ENCODE measurements around the gene DDAH2. TPM values are rescaled to one million over a fixed set of nuclear protein-coding genes. Genes with fewer than 3 reads are reported as not detected.

DDAH2 gene
- total RNA-seq, 2 donors from 2014 or later, result 4.7 to 7.3 TPM

Other genes with a start within 250 kb of the DDAH2 start
- 10 to 100 TPM; 16.5 to 17.6 TPM for gene MICB, start 231.2 kb downstream of the DDAH2 start, total RNA-seq
- not detected for gene MCCD1, start 200.3 kb downstream of the DDAH2 start, total RNA-seq
- 100 to 1,000 TPM; 496 to 507 TPM for gene DDX39B, start 187.3 kb downstream of the DDAH2 start, total RNA-seq
- 1 to 10 TPM; 1.4 to 2.0 TPM for gene ATP6V1G2, start 182.7 kb downstream of the DDAH2 start, total RNA-seq
- 1 to 10 TPM; 5.5 to 6.4 TPM for gene NFKBIL1, start 181.7 kb downstream of the DDAH2 start, total RNA-seq
- 10 to 100 TPM; 19.9 to 26.0 TPM for gene LTA, start 157.0 kb downstream of the DDAH2 start, total RNA-seq
- gene TNF, start 153.7 kb downstream of the DDAH2 start, total RNA-seq, result 10 to 100 TPM; 28.9 to 33.6 TPM
- 100 to 1,000 TPM; 791 to 891 TPM for gene LTB, start 146.9 kb downstream of the DDAH2 start, total RNA-seq
- 10 to 100 TPM; 30.6 to 42.6 TPM for gene LST1, start 143.0 kb downstream of the DDAH2 start, total RNA-seq
- gene NCR3, start 136.3 kb downstream of the DDAH2 start, total RNA-seq, result 1 to 10 TPM; 5.7 to 8.2 TPM
- 10 to 100 TPM in 1 of 2 donors, 1 to 10 TPM in 1; 8.1 to 13.2 TPM for gene AIF1, start 114.1 kb downstream of the DDAH2 start, total RNA-seq
- gene PRRC2A, start 108.6 kb downstream of the DDAH2 start, total RNA-seq, result 100 to 1,000 TPM; 210 to 213 TPM
- gene BAG6, start 76.6 kb downstream of the DDAH2 start, total RNA-seq, result 100 to 1,000 TPM; 229 to 233 TPM
- gene APOM, start 73.4 kb downstream of the DDAH2 start, total RNA-seq, result 1 to 10 TPM; 2.9 to 4.0 TPM
- 10 to 100 TPM; 13.3 to 16.9 TPM for gene C6orf47, start 68.5 kb downstream of the DDAH2 start, total RNA-seq
- 10 to 100 TPM in 1 of 2 donors, 1 to 10 TPM in 1; 9.2 to 11.9 TPM for gene GPANK1, start 64.3 kb downstream of the DDAH2 start, total RNA-seq
- gene CSNK2B, start 63.2 kb downstream of the DDAH2 start, total RNA-seq, result 100 to 1,000 TPM; 104 to 107 TPM
- gene LY6G5B, start 59.3 kb downstream of the DDAH2 start, total RNA-seq, result 10 to 100 TPM; 27.6 to 32.7 TPM
- gene LY6G5C, start 48.2 kb downstream of the DDAH2 start, total RNA-seq, result 1 to 10 TPM; 3.8 to 4.6 TPM
- 10 to 100 TPM; 57.8 to 75.1 TPM for gene ABHD16A, start 26.0 kb downstream of the DDAH2 start, total RNA-seq
- 10 to 100 TPM in 1 of 2 donors, 1 to 10 TPM in 1; 1.6 to 29.1 TPM for gene LY6G6F, start 22.4 kb downstream of the DDAH2 start, total RNA-seq
- gene LY6G6D, start 14.0 kb downstream of the DDAH2 start, total RNA-seq, result not detected
- gene LY6G6C, start 7.6 kb downstream of the DDAH2 start, total RNA-seq, result not detected
- gene MPIG6B, start 5.9 kb downstream of the DDAH2 start, total RNA-seq, result 100 to 1,000 TPM in 1 of 2 donors, 1 to 10 TPM in 1; 3.4 to 129 TPM
- 100 to 1,000 TPM; 145 to 152 TPM for gene CLIC1, start 7.2 kb upstream of the DDAH2 start, total RNA-seq
- gene MSH5, start 10.7 kb upstream of the DDAH2 start, total RNA-seq, result 10 to 100 TPM; 12.9 to 18.3 TPM
- gene SAPCD1, start 33.4 kb upstream of the DDAH2 start, total RNA-seq, result 1 to 10 TPM; 3.6 to 4.2 TPM
- gene VWA7, start 48.0 kb upstream of the DDAH2 start, total RNA-seq, result 1 to 10 TPM; 2.8 to 2.9 TPM
- gene VARS1, start 66.5 kb upstream of the DDAH2 start, total RNA-seq, result 10 to 100 TPM; 58.0 to 73.7 TPM
- gene LSM2, start 77.7 kb upstream of the DDAH2 start, total RNA-seq, result 10 to 100 TPM; 20.9 to 22.5 TPM
- 1 to 10 TPM; 3.4 to 3.5 TPM for gene HSPA1L, start 86.0 kb upstream of the DDAH2 start, total RNA-seq
- 10 to 100 TPM; 15.1 to 20.2 TPM for gene HSPA1A, start 86.2 kb upstream of the DDAH2 start, total RNA-seq
- 10 to 100 TPM; 18.0 to 20.5 TPM for gene HSPA1B, start 98.4 kb upstream of the DDAH2 start, total RNA-seq
- gene NEU1, start 133.5 kb upstream of the DDAH2 start, total RNA-seq, result 10 to 100 TPM; 27.1 to 29.6 TPM
- gene SLC44A4, start 149.7 kb upstream of the DDAH2 start, total RNA-seq, result under 1 TPM; 0.10 to 0.13 TPM
- 10 to 100 TPM; 40.4 to 46.2 TPM for gene EHMT2, start 168.4 kb upstream of the DDAH2 start, total RNA-seq
- under 1 TPM; 0.50 to 0.96 TPM for gene ZBTB12, start 172.8 kb upstream of the DDAH2 start, total RNA-seq
- 1 to 10 TPM in 1 of 2 donors, not detected in 1; 2.1 TPM for gene C2, start 198.4 kb upstream of the DDAH2 start, total RNA-seq
- gene CFB, start 216.8 kb upstream of the DDAH2 start, total RNA-seq, result under 1 TPM in 1 of 2 donors, not detected in 1; 0.65 TPM
- 10 to 100 TPM; 45.8 to 46.2 TPM for gene NELFE, start 229.7 kb upstream of the DDAH2 start, total RNA-seq
- 10 to 100 TPM; 85.5 to 94.5 TPM for gene SKIC2, start 229.9 kb upstream of the DDAH2 start, total RNA-seq
- 10 to 100 TPM; 31.9 to 35.0 TPM for gene DXO, start 242.8 kb upstream of the DDAH2 start, total RNA-seq

Data from T-helper 17 cell (primary cell).